Mammary microvascular endothelial cell (primary cell): Measurements from ENCODE around the gene HLA-E. TPM values are rescaled to one million over a fixed set of nuclear protein-coding genes. Genes with fewer than 3 reads are reported as not detected.

Experiments used
- total RNA-seq: library from RNA; depleted of rRNA; stranded (reverse); fragments of >200 nt; gene quantifications from 2 replicates; pipeline ENCODE4 v1.2.3, GENCODE V29; 2015

HLA-E gene
- 591 and 594 TPM in 2 replicates for total RNA-seq

DNA sequence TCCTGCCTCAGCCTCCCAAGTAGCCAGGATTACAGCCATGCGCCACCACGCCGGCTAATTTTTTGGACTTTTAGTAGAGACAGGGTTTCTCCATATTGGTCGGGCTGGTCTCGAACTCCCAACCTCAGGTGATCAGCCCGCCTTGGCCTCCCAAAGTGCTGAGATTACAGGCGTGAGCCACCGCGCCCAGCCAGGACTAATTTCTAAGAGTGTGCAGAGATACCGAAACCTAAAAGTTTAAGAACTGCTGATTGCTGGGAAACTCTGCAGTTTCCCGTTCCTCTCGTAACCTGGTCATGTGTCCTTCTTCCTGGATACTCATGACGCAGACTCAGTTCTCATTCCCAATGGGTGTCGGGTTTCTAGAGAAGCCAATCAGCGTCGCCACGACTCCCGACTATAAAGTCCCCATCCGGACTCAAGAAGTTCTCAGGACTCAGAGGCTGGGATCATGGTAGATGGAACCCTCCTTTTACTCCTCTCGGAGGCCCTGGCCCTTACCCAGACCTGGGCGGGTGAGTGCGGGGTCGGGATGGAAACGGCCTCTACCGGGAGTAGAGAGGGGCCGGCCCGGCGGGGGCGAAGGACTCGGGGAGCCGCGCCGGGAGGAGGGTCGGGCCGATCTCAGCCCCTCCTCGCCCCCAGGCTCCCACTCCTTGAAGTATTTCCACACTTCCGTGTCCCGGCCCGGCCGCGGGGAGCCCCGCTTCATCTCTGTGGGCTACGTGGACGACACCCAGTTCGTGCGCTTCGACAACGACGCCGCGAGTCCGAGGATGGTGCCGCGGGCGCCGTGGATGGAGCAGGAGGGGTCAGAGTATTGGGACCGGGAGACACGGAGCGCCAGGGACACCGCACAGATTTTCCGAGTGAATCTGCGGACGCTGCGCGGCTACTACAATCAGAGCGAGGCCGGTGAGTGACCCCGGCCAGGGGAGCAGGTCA, at the start of gene HLA-E:
Gene HLA-E (plus strand): TSS at position 429 of the 945 bp plus-strand sequence. CDS start 23 bp downstream, at position 452.

Other genes starting within 250 kb of the HLA-E start
- gene TRIM39, start 162.6 kb upstream of the HLA-E start, total RNA-seq, result 5.7 and 9.1 TPM in 2 replicates
- gene RPP21, start 144.4 kb upstream of the HLA-E start, total RNA-seq, result 52.1 and 79.5 TPM in 2 replicates
- 33.2 and 40.0 TPM in 2 replicates for gene GNL1, start 67.0 kb downstream of the HLA-E start, total RNA-seq
- 1.9 and 5.6 TPM in 2 replicates for gene PRR3, start 67.8 kb downstream of the HLA-E start, total RNA-seq
- gene ABCF1, start 81.9 kb downstream of the HLA-E start, total RNA-seq, result 48.7 and 53.4 TPM in 2 replicates
- gene PPP1R10, start 127.7 kb downstream of the HLA-E start, total RNA-seq, result 21.8 and 24.0 TPM in 2 replicates
- 55.8 and 57.7 TPM in 2 replicates for gene MRPS18B, start 128.3 kb downstream of the HLA-E start, total RNA-seq
- 2.9 and 6.0 TPM in 2 replicates for gene ATAT1, start 137.4 kb downstream of the HLA-E start, total RNA-seq
- gene C6orf136, start 157.6 kb downstream of the HLA-E start, total RNA-seq, result 7.7 and 8.0 TPM in 2 replicates
- gene DHX16, start 183.5 kb downstream of the HLA-E start, total RNA-seq, result 31.8 and 36.3 TPM in 2 replicates
- gene PPP1R18, start 197.1 kb downstream of the HLA-E start, total RNA-seq, result 78.3 and 93.0 TPM in 2 replicates
- gene NRM, start 201.5 kb downstream of the HLA-E start, total RNA-seq, result 18.4 and 18.5 TPM in 2 replicates
- gene MDC1, start 227.8 kb downstream of the HLA-E start, total RNA-seq, result 12.4 and 12.5 TPM in 2 replicates
- 1,014 and 1,183 TPM in 2 replicates for gene TUBB, start 230.8 kb downstream of the HLA-E start, total RNA-seq